Fibroblast of lung (primary cell): ENCODE measurements around the gene GDPD3.

Source experiments
- EZH2 ChIP-seq: IDR thresholded peaks from 2 replicates; pipeline ENCODE4 v1.5.1; 2012; ENCODE audit warnings: low read length, control low read depth, mild to moderate bottlenecking; ENCODE audit errors: missing control alignments
- TF ChIP-seq, protein P1 (sequence below), 2 donors: IDR thresholded peaks in 1 of 2; conservative IDR thresholded peaks in 1 of 2; 1 replicate in 1 of 2; 2 replicates in 1 of 2; pipeline ENCODE4 v1.5.1; 2011 to 2012; ENCODE audit warnings: low read length in 2 of 2, control low read depth in 1 of 2, inconsistent platforms in 1 of 2, low read depth in 1 of 2, mild to moderate bottlenecking in 1 of 2

DNA sequence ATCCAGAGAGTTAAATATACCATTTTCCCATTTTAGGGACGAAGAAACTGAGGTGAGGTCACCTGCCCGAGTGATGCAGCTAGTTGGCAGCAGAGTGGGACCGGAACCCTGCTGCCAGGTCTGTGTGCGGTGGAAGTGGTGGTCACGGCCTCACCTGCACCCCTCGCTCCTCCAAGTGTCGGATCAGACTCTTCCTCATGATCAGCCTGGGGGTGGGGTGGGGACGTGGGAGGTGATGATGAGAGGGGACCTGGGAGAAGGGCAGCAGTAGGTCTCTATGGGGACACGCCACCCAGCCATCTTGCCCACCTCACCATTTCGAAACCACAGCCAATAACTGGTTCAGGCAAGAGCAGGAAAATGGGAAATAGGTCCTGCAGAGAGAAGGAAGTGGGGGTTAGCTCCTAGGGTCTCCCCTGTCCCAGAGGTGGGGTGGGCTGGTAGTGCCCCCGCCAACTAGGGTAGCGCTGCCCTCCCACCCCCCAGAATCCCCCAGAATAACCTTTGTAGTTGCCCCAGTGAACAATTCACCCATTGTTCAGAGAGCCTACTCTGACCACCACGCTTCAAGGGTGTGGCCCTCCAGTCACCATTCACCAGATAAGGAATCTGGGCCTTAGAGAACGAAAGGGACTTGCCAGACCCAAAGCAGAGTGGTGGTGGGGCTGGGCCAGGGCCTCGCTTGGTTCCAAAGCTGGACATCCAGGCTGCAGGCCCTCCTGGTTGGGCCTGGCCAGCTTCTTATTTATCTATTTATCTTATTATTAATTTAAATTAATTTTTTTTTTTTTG, 5.1 kb downstream of the GDPD3 start:
- TF ChIP-seq, protein P1, sequence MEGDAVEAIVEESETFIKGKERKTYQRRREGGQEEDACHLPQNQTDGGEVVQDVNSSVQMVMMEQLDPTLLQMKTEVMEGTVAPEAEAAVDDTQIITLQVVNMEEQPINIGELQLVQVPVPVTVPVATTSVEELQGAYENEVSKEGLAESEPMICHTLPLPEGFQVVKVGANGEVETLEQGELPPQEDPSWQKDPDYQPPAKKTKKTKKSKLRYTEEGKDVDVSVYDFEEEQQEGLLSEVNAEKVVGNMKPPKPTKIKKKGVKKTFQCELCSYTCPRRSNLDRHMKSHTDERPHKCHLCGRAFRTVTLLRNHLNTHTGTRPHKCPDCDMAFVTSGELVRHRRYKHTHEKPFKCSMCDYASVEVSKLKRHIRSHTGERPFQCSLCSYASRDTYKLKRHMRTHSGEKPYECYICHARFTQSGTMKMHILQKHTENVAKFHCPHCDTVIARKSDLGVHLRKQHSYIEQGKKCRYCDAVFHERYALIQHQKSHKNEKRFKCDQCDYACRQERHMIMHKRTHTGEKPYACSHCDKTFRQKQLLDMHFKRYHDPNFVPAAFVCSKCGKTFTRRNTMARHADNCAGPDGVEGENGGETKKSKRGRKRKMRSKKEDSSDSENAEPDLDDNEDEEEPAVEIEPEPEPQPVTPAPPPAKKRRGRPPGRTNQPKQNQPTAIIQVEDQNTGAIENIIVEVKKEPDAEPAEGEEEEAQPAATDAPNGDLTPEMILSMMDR (conservative IDR thresholded peaks at IDR 0.05 in 1 of 2, IDR thresholded peaks at IDR 0.05 in 1 of 2; ENCODE audit: low read depth in 1 of 2, low read length in 2 of 2): no peak
- TF ChIP-seq EZH2: no peak
